Duodenal mucosa (tissue), 2 donors: ENCODE measurements around the gene HCK.
A peak's percentile ranks its signal among the peaks of the same experiment; 100 is the strongest.

Experiments used
- H3K27ac ChIP-seq: one replicate; pipeline ENCODE4 v1.7.0; 2013; ENCODE audit warnings: low read depth, low read length
- H3K27me3 ChIP-seq, 2 donors: one replicate each; pipeline ENCODE4 v1.7.0; 2013; ENCODE audit warnings: low read length in 2 of 2, control low read depth in 1 of 2; ENCODE audit not compliant: insufficient read depth in 2 of 2, control insufficient read depth in 1 of 2
- H3K36me3 ChIP-seq, 2 donors: one replicate each; pipeline ENCODE4 v1.7.0; 2013; ENCODE audit warnings: low read length in 2 of 2, control low read depth in 1 of 2; ENCODE audit not compliant: insufficient read depth in 2 of 2, control insufficient read depth in 1 of 2
- H3K4me1 ChIP-seq, 2 donors: one replicate each; pipeline ENCODE4 v1.7.0; 2013; ENCODE audit warnings: low read length in 2 of 2, control low read depth in 1 of 2; ENCODE audit not compliant: insufficient read depth in 2 of 2, control insufficient read depth in 1 of 2
- H3K4me3 ChIP-seq, 2 donors: one replicate each; pipeline ENCODE4 v1.7.0; 2013; ENCODE audit warnings: low read length in 2 of 2, low read depth in 1 of 2
- H3K9ac ChIP-seq, 2 donors: one replicate each; pipeline ENCODE4 v1.7.0; 2013; ENCODE audit warnings: low read length in 2 of 2, low read depth in 1 of 2
- H3K9me3 ChIP-seq, 2 donors: one replicate each; pipeline ENCODE4 v1.7.0; 2013; ENCODE audit warnings: low read length in 2 of 2, control low read depth in 1 of 2; ENCODE audit not compliant: control insufficient read depth in 1 of 2

The HCK gene

GRCh38 chr20:32052090-32052777 is at the start of gene HCK:
Gene HCK (plus strand): TSS chr20:32052242.
- Histone ChIP-seq H3K9ac (no peak within 1 kb of the TSS), H3K27ac (peak within 1 kb of the TSS; percentile 65), H3K4me3 (peak within 1 kb of the TSS; percentile 50 to 58), H3K9me3 (no peaks in the 10 kb centered on the region), H3K4me1 (no peaks in the 10 kb centered on the region), H3K36me3 (no peaks in the 10 kb centered on the region), H3K27me3 (peaks cover 25 to 31% of the 10 kb centered on the region in 2 donors)

GRCh38 chr20:32003325-32003724 is 48.7 kb upstream of the HCK start:
- Histone ChIP-seq H3K4me3 (no peak overlapping the region), H3K9me3 (no peaks in the 10 kb centered on the region), H3K27me3 (peaks cover 0 to 3% of the 10 kb centered on the region in 2 donors), H3K9ac (no peak overlapping the region), H3K27ac (no peak overlapping the region), H3K4me1 (no peaks in the 10 kb centered on the region), H3K36me3 (no peaks in the 10 kb centered on the region)

- H3K9me3 ChIP-seq, result no peaks in the 10 kb centered on the region
- no peaks in the 10 kb centered on the region for H3K4me1 ChIP-seq
- H3K27ac ChIP-seq, result no peak overlapping the region
Observed at GRCh38 chr20:32004963-32005362, 47.1 kb upstream of the HCK start.

GRCh38 chr20:32006053-32006452 is 46.0 kb upstream of the HCK start:
- H3K9ac ChIP-seq, result no peak overlapping the region
- H3K4me3 ChIP-seq, result no peak overlapping the region
- H3K9me3 ChIP-seq, result no peaks in the 10 kb centered on the region
- H3K4me1 ChIP-seq, result no peaks in the 10 kb centered on the region
- H3K36me3 ChIP-seq, result no peaks in the 10 kb centered on the region
- H3K27ac ChIP-seq, result no peak overlapping the region
- H3K27me3 ChIP-seq, result peaks cover 0 to 3% of the 10 kb centered on the region in 2 donors

More at GRCh38 chr20:32004963-32005362, 47.1 kb upstream of the HCK start:
- Histone ChIP-seq H3K27me3 (peaks cover 0 to 3% of the 10 kb centered on the region in 2 donors), H3K9ac (no peak overlapping the region), H3K4me3 (no peak overlapping the region), H3K36me3 (no peaks in the 10 kb centered on the region)

- H3K9me3 ChIP-seq, result no peaks in the 10 kb centered on the region
- no peak overlapping the region for H3K27ac ChIP-seq
- no peak overlapping the region for H3K4me3 ChIP-seq
- H3K9ac ChIP-seq, result no peak overlapping the region
- peaks cover 0 to 3% of the 10 kb centered on the region in 2 donors for H3K27me3 ChIP-seq
- no peaks in the 10 kb centered on the region for H3K4me1 ChIP-seq
- H3K36me3 ChIP-seq, result no peaks in the 10 kb centered on the region
Observed at GRCh38 chr20:32006841-32007786, 44.9 kb upstream of the HCK start.

- Histone ChIP-seq H3K27ac (no peak overlapping the region), H3K36me3 (no peaks in the 10 kb centered on the region), H3K9ac (no peak overlapping the region), H3K27me3 (peaks cover 0 to 3% of the 10 kb centered on the region in 2 donors), H3K4me3 (no peak overlapping the region), H3K4me1 (no peaks in the 10 kb centered on the region), H3K9me3 (no peaks in the 10 kb centered on the region)
Observed at GRCh38 chr20:32007787-32008616, 44.0 kb upstream of the HCK start.

- Histone ChIP-seq H3K27ac (no peak overlapping the region), H3K4me1 (no peaks in the 10 kb centered on the region), H3K4me3 (no peak overlapping the region), H3K27me3 (peaks cover 0 to 3% of the 10 kb centered on the region in 2 donors), H3K9me3 (no peaks in the 10 kb centered on the region), H3K36me3 (no peaks in the 10 kb centered on the region), H3K9ac (no peak overlapping the region)
Observed at GRCh38 chr20:32009564-32009963, 42.5 kb upstream of the HCK start.

GRCh38 chr20:32010101-32010500 is 41.9 kb upstream of the HCK start, which contains the start of gene CCM2L:
Gene CCM2L (plus strand): TSS chr20:32010438. CDS start chr20:32010455, 17 bp downstream.
- Histone ChIP-seq H3K27ac (no peak within 1 kb of the TSS), H3K4me1 (no peaks in the 10 kb centered on the region), H3K36me3 (no peaks in the 10 kb centered on the region), H3K27me3 (peaks cover 0 to 7% of the 10 kb centered on the region in 2 donors), H3K4me3 (no peak within 1 kb of the TSS), H3K9ac (no peak within 1 kb of the TSS), H3K9me3 (no peaks in the 10 kb centered on the region)

GRCh38 chr20:32010666-32011065 is 41.4 kb upstream of the HCK start:
- Histone ChIP-seq H3K27me3 (peaks cover 0 to 7% of the 10 kb centered on the region in 2 donors), H3K4me3 (no peak overlapping the region), H3K9me3 (no peaks in the 10 kb centered on the region), H3K27ac (no peak overlapping the region), H3K36me3 (no peaks in the 10 kb centered on the region), H3K9ac (no peak overlapping the region), H3K4me1 (no peaks in the 10 kb centered on the region)
